Liver (tissue), 9 donors: ENCODE measurements around the gene LRCH2. TPM values are rescaled to one million over a fixed set of nuclear protein-coding genes. Genes with fewer than 3 reads are reported as not detected.

Experiments used
- DNase-seq: peaks from one replicate; pipeline ENCODE4 v3.0.0-alpha.2; 2017; ENCODE audit warnings: low spot score
- H3K27ac ChIP-seq, 2 donors: one replicate each; pipeline ENCODE4 v1.7.0; 2013; ENCODE audit warnings: inconsistent platforms in 2 of 2, low read length in 2 of 2, control low read depth in 1 of 2, low read depth in 1 of 2, mild to moderate bottlenecking in 1 of 2
- H3K27me3 ChIP-seq, 4 donors: one replicate each; pipeline versions ENCODE4 v1.6.1 to v1.7.0; 2013; ENCODE audit warnings: low read length in 3 of 4, inconsistent platforms in 1 of 4, mild to moderate bottlenecking in 1 of 4, moderate library complexity in 1 of 4; ENCODE audit not compliant: control insufficient read depth in 4 of 4, insufficient read depth in 4 of 4
- H3K36me3 ChIP-seq, 4 donors: one replicate each; pipeline versions ENCODE4 v1.6.1 to v1.7.0; 2013; ENCODE audit warnings: low read length in 3 of 4, mild to moderate bottlenecking in 3 of 4, low read depth in 1 of 4, moderate library complexity in 1 of 4; ENCODE audit not compliant: control insufficient read depth in 4 of 4, insufficient read depth in 3 of 4
- H3K4me1 ChIP-seq, 4 donors: one replicate each; pipeline versions ENCODE4 v1.6.1 to v1.7.0; 2013; ENCODE audit warnings: low read length in 3 of 4, mild to moderate bottlenecking in 3 of 4, moderate library complexity in 1 of 4; ENCODE audit not compliant: control insufficient read depth in 4 of 4, insufficient read depth in 4 of 4
- H3K4me3 ChIP-seq, 3 donors: one replicate each; pipeline versions ENCODE4 v1.6.1 to v1.7.0; 2013; ENCODE audit warnings: low read length in 3 of 3, control low read depth in 1 of 3, low read depth in 1 of 3, mild to moderate bottlenecking in 1 of 3
- H3K9ac ChIP-seq, 2 donors: one replicate each; pipeline ENCODE4 v1.7.0; 2013; ENCODE audit warnings: low read length in 2 of 2, mild to moderate bottlenecking in 2 of 2, moderate library complexity in 2 of 2, control low read depth in 1 of 2, low read depth in 1 of 2
- H3K9me3 ChIP-seq, 4 donors: one replicate each; pipeline versions ENCODE4 v1.6.1 to v1.7.0; 2013; ENCODE audit warnings: low read length in 3 of 4; ENCODE audit not compliant: control insufficient read depth in 4 of 4
- EGR1 ChIP-seq, 2 donors: IDR thresholded peaks; 2 replicates each; pipeline ENCODE4 v1.6.1; 2016 to 2018; ENCODE audit warnings: antibody characterized with exemption in 2 of 2, low read depth in 2 of 2
- FOXA1 ChIP-seq: IDR thresholded peaks from 2 replicates; pipeline ENCODE4 v1.6.1; 2016; ENCODE audit warnings: antibody characterized with exemption
- FOXA2 ChIP-seq: IDR thresholded peaks from 2 replicates; pipeline ENCODE4 v1.6.1; 2016; ENCODE audit warnings: antibody characterized with exemption
- GABPA ChIP-seq, 2 donors: IDR thresholded peaks in 1 of 2; conservative IDR thresholded peaks in 1 of 2; 2 replicates each; pipeline ENCODE4 v1.6.1; 2016; ENCODE audit warnings: antibody characterized with exemption in 2 of 2, mild to moderate bottlenecking in 1 of 2, moderate library complexity in 1 of 2
- HNF4A ChIP-seq, 2 donors: conservative IDR thresholded peaks; 2 replicates each; pipeline ENCODE4 v1.6.1; 2016; ENCODE audit warnings: antibody characterized with exemption in 2 of 2, mild to moderate bottlenecking in 2 of 2
- HNF4G ChIP-seq: IDR thresholded peaks from 2 replicates; pipeline ENCODE4 v1.6.1; 2016; ENCODE audit warnings: antibody characterized with exemption
- MAX ChIP-seq: IDR thresholded peaks from 2 replicates; pipeline ENCODE4 v1.6.1; 2016; ENCODE audit warnings: antibody characterized with exemption
- NR2F2 ChIP-seq: IDR thresholded peaks from 2 replicates; pipeline ENCODE4 v1.6.1; 2016; ENCODE audit warnings: antibody characterized with exemption
- RAD21 ChIP-seq, 2 donors: IDR thresholded peaks; 2 replicates each; pipeline ENCODE4 v1.6.1; 2016; ENCODE audit warnings: antibody characterized with exemption in 2 of 2, mild to moderate bottlenecking in 2 of 2
- REST ChIP-seq: IDR thresholded peaks from 2 replicates; pipeline ENCODE4 v1.6.1; 2016; ENCODE audit warnings: antibody characterized with exemption, mild to moderate bottlenecking
- RXRA ChIP-seq, 2 donors: IDR thresholded peaks; 2 replicates each; pipeline ENCODE4 v1.6.1; 2017 to 2018; ENCODE audit warnings: antibody characterized with exemption in 2 of 2, mild to moderate bottlenecking in 1 of 2
- SP1 ChIP-seq: IDR thresholded peaks from 2 replicates; pipeline ENCODE4 v1.6.1; 2018; ENCODE audit warnings: antibody characterized with exemption, mild to moderate bottlenecking
- TAF1 ChIP-seq: conservative IDR thresholded peaks from 2 replicates; pipeline ENCODE4 v1.6.1; 2016; ENCODE audit warnings: antibody characterized with exemption, mild to moderate bottlenecking
- YY1 ChIP-seq: IDR thresholded peaks from 2 replicates; pipeline ENCODE4 v1.6.1; 2016; ENCODE audit warnings: antibody characterized with exemption, mild to moderate bottlenecking
- ZBTB33 ChIP-seq: IDR thresholded peaks from 2 replicates; pipeline ENCODE4 v1.6.1; 2016; ENCODE audit warnings: antibody characterized with exemption
- WGBS: extraction: QIAGEN DNeasy Blood & Tissue Kit; methylation state at CpG from one replicate; pipeline ENCODE4 v1.1.7; 2013; 5-methylcytosine and 5-hydroxymethylcytosine counted together
- polyA plus RNA-seq, 2 donors: library from polyadenylated mRNA; stranded (reverse) in 1 of 2; unstranded in 1 of 2; fragments of 200-250 nt in 1 of 2; fragments of >200 nt in 1 of 2; fragmentation: Nextera tagmentation in 1 of 2; extraction: Ambion mirVana in 1 of 2; gene quantifications; one replicate each; pipeline versions ENCODE4 v1.2.1 to v1.2.3, GENCODE V29; 2013 to 2015
- total RNA-seq, 2 donors: library from RNA; depleted of rRNA; stranded (reverse); fragments of >200 nt; gene quantifications; one replicate each; pipeline ENCODE4 v1.2.3, GENCODE V29; 2014
- TF ChIP-seq, protein P1 (sequence below): IDR thresholded peaks from 2 replicates; pipeline ENCODE4 v1.6.1; 2016; ENCODE audit warnings: antibody characterized with exemption
- TF ChIP-seq, protein P2 (sequence below): fragments of 150-350 bp; IDR thresholded peaks from 2 replicates; pipeline ENCODE4 v1.5.1; 2017; ENCODE audit warnings: improper control_type of control experiment, low read depth, low read length; ENCODE audit not compliant: missing input control
- donor health status: healthy.
- donor health status: healthy.
- donor health status: healthy.
- donor health status: healthy.
- donor health status: healthy.

The LRCH2 gene
- total and polyA plus RNA-seq, 4 donors, result 0.06 to 0.42 (median 0.24) TPM

DNA sequence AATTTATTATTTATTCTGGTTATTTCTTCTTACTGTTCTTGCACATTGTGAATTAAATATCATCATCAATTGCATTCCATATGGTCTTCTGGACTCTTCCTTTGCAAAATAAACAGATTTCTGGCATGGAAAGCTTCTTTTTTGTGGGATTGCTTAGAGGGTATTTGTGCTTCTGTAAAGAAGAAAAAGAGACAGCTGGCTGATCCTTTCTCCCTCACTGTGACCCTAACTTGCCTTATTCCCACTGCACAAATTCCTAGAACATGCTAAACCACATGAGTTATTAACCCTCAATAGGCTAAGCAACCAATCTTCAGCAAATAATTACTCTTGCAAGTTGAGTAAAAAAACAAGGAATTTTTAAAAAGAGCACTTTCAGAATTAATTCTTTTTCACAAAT lies 23.8 kb upstream of the LRCH2 start:
- no peaks in the 10 kb centered on the region for H3K4me1 ChIP-seq
- H3K9ac ChIP-seq, result no peak overlapping the region
- TF ChIP-seq FOXA1 (no peak), EGR1 (IDR thresholded peaks at IDR 0.05; ENCODE audit: low read depth in 2 of 2) (no peak), RAD21 (IDR thresholded peaks at IDR 0.05) (no peak), NR2F2 (no peak), GABPA (IDR thresholded peaks at IDR 0.05 in 1 of 2, conservative IDR thresholded peaks at IDR 0.05 in 1 of 2) (no peak), HNF4A (conservative IDR thresholded peaks at IDR 0.05) (no peak)
- TF ChIP-seq, protein P1, sequence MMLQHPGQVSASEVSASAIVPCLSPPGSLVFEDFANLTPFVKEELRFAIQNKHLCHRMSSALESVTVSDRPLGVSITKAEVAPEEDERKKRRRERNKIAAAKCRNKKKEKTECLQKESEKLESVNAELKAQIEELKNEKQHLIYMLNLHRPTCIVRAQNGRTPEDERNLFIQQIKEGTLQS, result no peak
- TF ChIP-seq, protein P2, sequence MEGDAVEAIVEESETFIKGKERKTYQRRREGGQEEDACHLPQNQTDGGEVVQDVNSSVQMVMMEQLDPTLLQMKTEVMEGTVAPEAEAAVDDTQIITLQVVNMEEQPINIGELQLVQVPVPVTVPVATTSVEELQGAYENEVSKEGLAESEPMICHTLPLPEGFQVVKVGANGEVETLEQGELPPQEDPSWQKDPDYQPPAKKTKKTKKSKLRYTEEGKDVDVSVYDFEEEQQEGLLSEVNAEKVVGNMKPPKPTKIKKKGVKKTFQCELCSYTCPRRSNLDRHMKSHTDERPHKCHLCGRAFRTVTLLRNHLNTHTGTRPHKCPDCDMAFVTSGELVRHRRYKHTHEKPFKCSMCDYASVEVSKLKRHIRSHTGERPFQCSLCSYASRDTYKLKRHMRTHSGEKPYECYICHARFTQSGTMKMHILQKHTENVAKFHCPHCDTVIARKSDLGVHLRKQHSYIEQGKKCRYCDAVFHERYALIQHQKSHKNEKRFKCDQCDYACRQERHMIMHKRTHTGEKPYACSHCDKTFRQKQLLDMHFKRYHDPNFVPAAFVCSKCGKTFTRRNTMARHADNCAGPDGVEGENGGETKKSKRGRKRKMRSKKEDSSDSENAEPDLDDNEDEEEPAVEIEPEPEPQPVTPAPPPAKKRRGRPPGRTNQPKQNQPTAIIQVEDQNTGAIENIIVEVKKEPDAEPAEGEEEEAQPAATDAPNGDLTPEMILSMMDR, result no peak
- no peak overlapping the region for H3K4me3 ChIP-seq
- H3K9me3 ChIP-seq, result peaks cover 0 to 3% (median 0%) of the 10 kb centered on the region in 4 donors
- H3K36me3 ChIP-seq, result no peaks in the 10 kb centered on the region
- no peak overlapping the region for H3K27ac ChIP-seq
- no peak for DNase-seq
- peaks cover 0 to 3% (median 0%) of the 10 kb centered on the region in 4 donors for H3K27me3 ChIP-seq

DNA sequence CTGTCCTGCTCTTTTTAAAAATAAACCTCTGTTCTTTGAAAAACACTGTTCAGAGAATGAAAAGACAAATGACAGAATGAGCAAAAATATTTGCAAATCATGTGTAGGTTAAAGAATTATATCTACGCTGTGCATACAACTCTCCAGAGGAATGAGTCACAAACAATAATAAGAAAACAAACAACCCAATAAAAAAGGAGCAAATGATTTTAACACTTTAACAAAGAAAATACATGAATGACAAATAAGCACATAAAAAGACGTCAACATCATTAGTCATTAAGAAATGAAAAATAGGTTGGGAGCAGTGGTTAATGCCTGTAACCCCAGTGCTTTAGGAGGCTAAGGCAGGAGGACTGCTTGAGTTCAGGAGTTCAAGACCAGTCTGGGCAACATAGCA lies 21.1 kb upstream of the LRCH2 start:
- Histone ChIP-seq H3K27ac (no peak overlapping the region), H3K9me3 (peaks cover 0 to 3% (median 0%) of the 10 kb centered on the region in 4 donors), H3K9ac (no peak overlapping the region), H3K4me3 (no peak overlapping the region), H3K36me3 (no peaks in the 10 kb centered on the region), H3K27me3 (peaks cover 0 to 3% (median 0%) of the 10 kb centered on the region in 4 donors), H3K4me1 (no peaks in the 10 kb centered on the region)
- WGBS, result 83% methylated on average over 2 of the region's 2 CpGs
- no peak for TF ChIP-seq HNF4A (conservative IDR thresholded peaks at IDR 0.05)
- TF ChIP-seq TAF1, result no peak
- TF ChIP-seq ZBTB33, result no peak
- no peak for TF ChIP-seq GABPA (IDR thresholded peaks at IDR 0.05 in 1 of 2, conservative IDR thresholded peaks at IDR 0.05 in 1 of 2)
- TF ChIP-seq FOXA1, result no peak
- no peak for TF ChIP-seq SP1
- TF ChIP-seq, protein P2, result no peak
- no peak for TF ChIP-seq REST
- no peak for TF ChIP-seq YY1
- no peak for TF ChIP-seq RXRA (IDR thresholded peaks at IDR 0.05)
- TF ChIP-seq, protein P1, result no peak
- TF ChIP-seq MAX, result no peak
- TF ChIP-seq NR2F2, result no peak
- TF ChIP-seq HNF4G, result no peak
- TF ChIP-seq EGR1 (IDR thresholded peaks at IDR 0.05; ENCODE audit: low read depth in 2 of 2), result no peak
- no peak for TF ChIP-seq FOXA2
- no peak for TF ChIP-seq RAD21 (IDR thresholded peaks at IDR 0.05)
- DNase-seq, result no peak
